ENCODE measurements around the gene ELSPBP1. TPM values are rescaled to one million over a fixed set of nuclear protein-coding genes. Genes with fewer than 3 reads are reported as not detected.
"Not testable (repeated sequence)": the region's sequence is repeated elsewhere in the genome, so short reads cannot be mapped to it uniquely, and the experiment has no call there.

Gene ELSPBP1
- total RNA-seq, 2 donors from 2014 or later = not detected

GRCh38 chr19:48069435-48069834 lies 75.0 kb downstream of the ELSPBP1 start:
- Histone ChIP-seq H3K27me3 (ENCODE audit: control insufficient read depth, insufficient read depth, low read length, poor library complexity, severe bottlenecking) (no peaks in the 10 kb centered on the region), H3K9ac (ENCODE audit: extremely low read depth, low read length, poor library complexity, severe bottlenecking) (no peak overlapping the region), H3K4me3 (ENCODE audit: low read length) (no peak overlapping the region), H3K9me3 (ENCODE audit: control insufficient read depth, low read length) (no peaks in the 10 kb centered on the region), H3K27ac (ENCODE audit: low read depth, low read length) (no peak overlapping the region), H3K36me3 (ENCODE audit: control insufficient read depth, insufficient read depth, low read length) (no peaks in the 10 kb centered on the region), H3K4me1 (ENCODE audit: control insufficient read depth, insufficient read depth, low read length) (no peaks in the 10 kb centered on the region)
- peaks cover 1% of the 10 kb centered on the region for H3K4me1 Mint-ChIP-seq
- 69 to 80% methylated on average over 2 of the region's 2 CpGs for WGBS, 2 experiments (ENCODE audit: insufficient coverage in 1 of 2, insufficient read length in 1 of 2)
- peaks cover 8% of the 10 kb centered on the region for H3K9me3 Mint-ChIP-seq
- H3K27ac Mint-ChIP-seq = no peak overlapping the region
- H3K36me3 Mint-ChIP-seq (ENCODE audit: low read depth) = peaks cover 2% of the 10 kb centered on the region
- no peak overlapping the region for H3K4me3 Mint-ChIP-seq
- no peaks in the 10 kb centered on the region for H3K27me3 Mint-ChIP-seq (ENCODE audit: insufficient read depth)
- TF ChIP-seq CTCF (conservative IDR thresholded peaks at IDR 0.05) = peak; percentile 56
- peak; percentile 56 for DNase-seq

GRCh38 chr19:48070177-48070769 lies 75.8 kb downstream of the ELSPBP1 start:
- not testable (repeated sequence) for H3K27ac ChIP-seq (ENCODE audit: low read depth, low read length); H3K27me3 Mint-ChIP-seq (ENCODE audit: insufficient read depth); H3K4me3 ChIP-seq (ENCODE audit: low read length); H3K36me3 ChIP-seq (ENCODE audit: control insufficient read depth, insufficient read depth, low read length); H3K4me1 ChIP-seq (ENCODE audit: control insufficient read depth, insufficient read depth, low read length); DNase-seq; H3K4me1 Mint-ChIP-seq; H3K9me3 Mint-ChIP-seq; H3K27ac Mint-ChIP-seq; H3K9me3 ChIP-seq (ENCODE audit: control insufficient read depth, low read length); H3K36me3 Mint-ChIP-seq (ENCODE audit: low read depth); H3K27me3 ChIP-seq (ENCODE audit: control insufficient read depth, insufficient read depth, low read length, poor library complexity, severe bottlenecking); H3K4me3 Mint-ChIP-seq; H3K9ac ChIP-seq (ENCODE audit: extremely low read depth, low read length, poor library complexity, severe bottlenecking)
- 89 to 100% methylated on average over 2 to 3 of the region's 3 CpGs for WGBS, 2 experiments (ENCODE audit: insufficient coverage in 1 of 2, insufficient read length in 1 of 2)

Other genes starting within 250 kb of the ELSPBP1 start
- 100 to 1,000 TPM; 190 to 258 TPM for gene NOP53, start 249.1 kb upstream of the ELSPBP1 start, total RNA-seq
- gene SELENOW, start 215.9 kb upstream of the ELSPBP1 start, total RNA-seq = 100 to 1,000 TPM; 404 to 410 TPM
- gene TPRX1, start 190.1 kb upstream of the ELSPBP1 start, total RNA-seq = not detected
- under 1 TPM; 0.44 to 0.66 TPM for gene CRX, start 172.7 kb upstream of the ELSPBP1 start, total RNA-seq
- gene TPRX2, start 135.4 kb upstream of the ELSPBP1 start, total RNA-seq = not detected
- under 1 TPM in 1 of 2 donors, not detected in 1; 0.18 TPM for gene SULT2A1, start 108.3 kb upstream of the ELSPBP1 start, total RNA-seq
- gene BSPH1, start 2.5 kb upstream of the ELSPBP1 start, total RNA-seq = not detected
- gene CABP5, start 49.4 kb downstream of the ELSPBP1 start, total RNA-seq = not detected
- gene PLA2G4C, start 116.2 kb downstream of the ELSPBP1 start, total RNA-seq = 1 to 10 TPM; 1.3 to 1.4 TPM
- 100 to 1,000 TPM in 1 of 2 donors, 10 to 100 TPM in 1; 91.6 to 117 TPM for gene LIG1, start 175.7 kb downstream of the ELSPBP1 start, total RNA-seq
- gene ZSWIM9, start 176.0 kb downstream of the ELSPBP1 start, total RNA-seq = 10 to 100 TPM in 1 of 2 donors, 1 to 10 TPM in 1; 9.9 to 13.0 TPM

Measured in endodermal cell (in vitro differentiated cells).